Fibroblast of villous mesenchyme (primary cell): ENCODE measurements around the gene CELF2. TPM values are rescaled to one million over a fixed set of nuclear protein-coding genes. Genes with fewer than 3 reads are reported as not detected.

Experiments
- DNase-seq: peaks from one replicate; pipeline ENCODE4 v3.0.0-alpha.2; 2010; ENCODE audit warnings: low read depth
- H3K4me3 ChIP-seq: 2 replicates; pipeline ENCODE4 v1.5.1; 2011; ENCODE audit warnings: low read depth, mild to moderate bottlenecking, low read length
- CTCF ChIP-seq: IDR thresholded peaks from 2 replicates; pipeline ENCODE4 v1.5.1; 2012; ENCODE audit warnings: low read depth, mild to moderate bottlenecking, low read length; ENCODE audit not compliant: insufficient read depth
- total RNA-seq: library from RNA; depleted of rRNA; stranded (reverse); fragments of >200 nt; gene quantifications from 2 replicates; pipeline ENCODE4 v1.2.3, GENCODE V29; 2012

CELF2 gene
- total RNA-seq, 1 donor = 2.2 TPM

- TF ChIP-seq CTCF = no peak
- no peak for DNase-seq
- no peak overlapping the region for H3K4me3 ChIP-seq
Observed at GRCh38 chr10:11147722-11148121, 130.1 kb downstream of the CELF2 start.

GRCh38 chr10:11148142-11149028 is 130.7 kb downstream of the CELF2 start:
- DNase-seq = no peak

GRCh38 chr10:11149807-11150141 is 132.1 kb downstream of the CELF2 start:
- H3K4me3 ChIP-seq = no peak overlapping the region
- no peak for DNase-seq
- no peak for TF ChIP-seq CTCF

More at GRCh38 chr10:11148142-11149028, 130.7 kb downstream of the CELF2 start:
- no peak overlapping the region for H3K4me3 ChIP-seq
- no peak for TF ChIP-seq CTCF

- TF ChIP-seq CTCF = no peak
- no peak overlapping the region for H3K4me3 ChIP-seq
Observed at GRCh38 chr10:11150231-11150731, 132.6 kb downstream of the CELF2 start.

GRCh38 chr10:11150879-11151415 is 133.3 kb downstream of the CELF2 start:
- TF ChIP-seq CTCF = no peak
- no peak overlapping the region for H3K4me3 ChIP-seq
- no peak for DNase-seq

More at GRCh38 chr10:11150231-11150731, 132.6 kb downstream of the CELF2 start:
- no peak for DNase-seq

GRCh38 chr10:11152801-11153200 is 135.1 kb downstream of the CELF2 start:
- TF ChIP-seq CTCF = no peak
- no peak for DNase-seq
- no peak overlapping the region for H3K4me3 ChIP-seq
